Measurements from ENCODE around the gene B2M. TPM values are rescaled to one million over a fixed set of nuclear protein-coding genes. Genes with fewer than 3 reads are reported as not detected.

B2M gene
- total RNA-seq, 2 experiments from 2014 or later, result 4,476 to 4,587 TPM

DNA sequence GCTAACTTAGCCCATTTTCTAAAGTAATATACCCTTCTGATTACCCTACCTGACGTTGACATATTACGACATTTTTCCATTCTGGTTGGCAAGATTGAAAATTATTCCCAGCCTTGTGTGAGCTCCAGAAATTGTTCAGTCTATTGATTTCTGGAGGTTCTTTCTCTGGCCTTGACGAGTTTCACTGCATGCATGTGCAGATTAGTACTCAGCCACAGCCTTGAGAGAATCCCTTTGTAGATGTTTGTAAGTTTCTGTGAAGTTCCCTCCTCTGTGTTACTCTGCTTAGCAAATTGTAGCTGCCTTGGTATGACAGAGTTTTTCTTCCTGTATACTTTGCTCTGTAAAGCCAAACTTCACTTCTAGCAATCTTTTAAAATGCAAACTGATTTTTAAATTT, 52.5 kb downstream of the B2M start:
- intact Hi-C loops (cut with micrococcal nuclease), result no loop called here
- ChIA-PET POLR2A (interaction anchor here (0.8 kb wide), 1 partner anchor 18 kb away, joined by 3 read pairs; no protein-coding TSS in a partner anchor), CTCF (no interaction called here)

DNA sequence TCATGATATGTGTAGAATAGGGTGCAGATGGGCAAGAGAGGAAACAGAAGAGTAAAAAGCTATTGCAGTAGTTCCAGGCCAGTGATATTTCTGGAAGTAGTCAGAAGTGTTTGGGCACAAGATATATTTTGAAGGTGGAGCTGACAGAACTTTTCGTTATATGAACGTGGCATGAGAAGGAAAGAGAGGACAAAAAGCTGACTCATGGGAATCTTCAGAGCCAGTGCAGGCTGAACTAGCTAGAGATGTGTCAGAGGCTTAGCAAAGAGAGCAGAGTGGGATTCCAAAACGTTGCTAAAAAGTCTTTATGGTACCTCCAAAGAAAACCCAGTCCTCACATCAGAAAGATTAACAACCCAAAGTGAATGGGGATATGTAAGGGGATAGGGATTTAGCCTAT, 53.7 kb downstream of the B2M start:
- Mint-ChIP-seq H3K27ac (no peak overlapping the region), H3K36me3 (ENCODE audit: low read depth) (peaks cover 3% of the 10 kb centered on the region), H3K4me1 (ENCODE audit: low read depth) (no peaks in the 10 kb centered on the region), H3K9me3 (peaks cover 2% of the 10 kb centered on the region), H3K4me3 (no peak overlapping the region), H3K27me3 (no peaks in the 10 kb centered on the region)
- ATAC-seq (no peak), DNase-seq (no peak)
- CTCF ChIA-PET, result interaction anchor here (0.7 to 1.0 kb wide), 2 partner anchors 172 to 278 kb away, joined by 3 read pairs; no protein-coding TSS in a partner anchor
- intact Hi-C loops (cut with micrococcal nuclease), result no loop called here
- TF ChIP-seq, protein P1, sequence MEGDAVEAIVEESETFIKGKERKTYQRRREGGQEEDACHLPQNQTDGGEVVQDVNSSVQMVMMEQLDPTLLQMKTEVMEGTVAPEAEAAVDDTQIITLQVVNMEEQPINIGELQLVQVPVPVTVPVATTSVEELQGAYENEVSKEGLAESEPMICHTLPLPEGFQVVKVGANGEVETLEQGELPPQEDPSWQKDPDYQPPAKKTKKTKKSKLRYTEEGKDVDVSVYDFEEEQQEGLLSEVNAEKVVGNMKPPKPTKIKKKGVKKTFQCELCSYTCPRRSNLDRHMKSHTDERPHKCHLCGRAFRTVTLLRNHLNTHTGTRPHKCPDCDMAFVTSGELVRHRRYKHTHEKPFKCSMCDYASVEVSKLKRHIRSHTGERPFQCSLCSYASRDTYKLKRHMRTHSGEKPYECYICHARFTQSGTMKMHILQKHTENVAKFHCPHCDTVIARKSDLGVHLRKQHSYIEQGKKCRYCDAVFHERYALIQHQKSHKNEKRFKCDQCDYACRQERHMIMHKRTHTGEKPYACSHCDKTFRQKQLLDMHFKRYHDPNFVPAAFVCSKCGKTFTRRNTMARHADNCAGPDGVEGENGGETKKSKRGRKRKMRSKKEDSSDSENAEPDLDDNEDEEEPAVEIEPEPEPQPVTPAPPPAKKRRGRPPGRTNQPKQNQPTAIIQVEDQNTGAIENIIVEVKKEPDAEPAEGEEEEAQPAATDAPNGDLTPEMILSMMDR (IDR thresholded peaks at IDR 0.05), result no peak
- POLR2A ChIA-PET, result no interaction called here

More for the DNA sequence above, 52.5 kb downstream of the B2M start:
- ATAC-seq, result no peak
- Mint-ChIP-seq H3K4me3 (no peak overlapping the region), H3K27ac (no peak overlapping the region), H3K9me3 (no peaks in the 10 kb centered on the region), H3K4me1 (ENCODE audit: low read depth) (no peaks in the 10 kb centered on the region), H3K36me3 (ENCODE audit: low read depth) (peaks cover 2% of the 10 kb centered on the region), H3K27me3 (no peaks in the 10 kb centered on the region)
- no peak for DNase-seq
- TF ChIP-seq, protein P1 (IDR thresholded peaks at IDR 0.05), result no peak

Other genes with a start within 250 kb of the B2M start
- gene EIF3J, start 174.4 kb upstream of the B2M start, total RNA-seq, result 100 to 1,000 TPM; 109 to 112 TPM
- 10 to 100 TPM; 68.6 to 71.5 TPM for gene SPG11, start 47.9 kb upstream of the B2M start, total RNA-seq
- 10 to 100 TPM; 16.1 to 17.8 TPM for gene PATL2, start 194 bp upstream of the B2M start, total RNA-seq
- 10 to 100 TPM; 59.8 to 63.5 TPM for gene TRIM69, start 25.0 kb downstream of the B2M start, total RNA-seq
- not detected for gene TERB2, start 245.2 kb downstream of the B2M start, total RNA-seq